Cardiac fibroblast (primary cell): ENCODE measurements around the gene SERPINA10.

Source experiments
- DNase-seq, 2 donors: peaks; one replicate each; pipeline versions ENCODE4 v3.0.0 to v3.0.0-alpha.2; 2010; ENCODE audit warnings: low read depth in 2 of 2
- H3K4me3 ChIP-seq, 2 donors: replicated peaks in 1 of 2; 1 replicate in 1 of 2; 2 replicates in 1 of 2; pipeline ENCODE4 v1.5.1; 2011; ENCODE audit warnings: low read depth in 2 of 2, low read length in 2 of 2, mild to moderate bottlenecking in 2 of 2, moderate library complexity in 1 of 2
- TF ChIP-seq, protein P1 (sequence below): IDR thresholded peaks from one replicate; pipeline ENCODE4 v1.5.1; 2011; ENCODE audit warnings: low read depth, mild to moderate bottlenecking, low read length, inconsistent platforms

The SERPINA10 gene

DNA sequence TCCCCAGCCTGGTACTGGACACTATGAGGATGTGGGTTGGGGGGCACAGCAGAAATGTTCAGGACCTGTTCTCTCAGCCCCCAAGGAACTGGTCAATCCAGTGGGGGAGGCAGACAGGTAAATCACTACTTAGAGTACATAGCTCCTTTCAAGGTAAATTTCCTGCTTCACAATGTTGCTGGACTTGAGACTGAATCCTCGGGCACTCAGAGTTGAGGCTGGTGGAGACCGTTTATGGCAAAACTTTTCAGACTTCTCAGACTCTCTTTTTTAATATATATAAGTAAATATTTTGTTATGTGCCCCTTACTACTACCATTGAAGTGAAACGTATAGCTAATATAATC lies 483 bp upstream of the SERPINA10 start:
- H3K4me3 ChIP-seq = no peak overlapping the region
- TF ChIP-seq, protein P1, sequence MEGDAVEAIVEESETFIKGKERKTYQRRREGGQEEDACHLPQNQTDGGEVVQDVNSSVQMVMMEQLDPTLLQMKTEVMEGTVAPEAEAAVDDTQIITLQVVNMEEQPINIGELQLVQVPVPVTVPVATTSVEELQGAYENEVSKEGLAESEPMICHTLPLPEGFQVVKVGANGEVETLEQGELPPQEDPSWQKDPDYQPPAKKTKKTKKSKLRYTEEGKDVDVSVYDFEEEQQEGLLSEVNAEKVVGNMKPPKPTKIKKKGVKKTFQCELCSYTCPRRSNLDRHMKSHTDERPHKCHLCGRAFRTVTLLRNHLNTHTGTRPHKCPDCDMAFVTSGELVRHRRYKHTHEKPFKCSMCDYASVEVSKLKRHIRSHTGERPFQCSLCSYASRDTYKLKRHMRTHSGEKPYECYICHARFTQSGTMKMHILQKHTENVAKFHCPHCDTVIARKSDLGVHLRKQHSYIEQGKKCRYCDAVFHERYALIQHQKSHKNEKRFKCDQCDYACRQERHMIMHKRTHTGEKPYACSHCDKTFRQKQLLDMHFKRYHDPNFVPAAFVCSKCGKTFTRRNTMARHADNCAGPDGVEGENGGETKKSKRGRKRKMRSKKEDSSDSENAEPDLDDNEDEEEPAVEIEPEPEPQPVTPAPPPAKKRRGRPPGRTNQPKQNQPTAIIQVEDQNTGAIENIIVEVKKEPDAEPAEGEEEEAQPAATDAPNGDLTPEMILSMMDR = no peak
- DNase-seq = no peak

DNA sequence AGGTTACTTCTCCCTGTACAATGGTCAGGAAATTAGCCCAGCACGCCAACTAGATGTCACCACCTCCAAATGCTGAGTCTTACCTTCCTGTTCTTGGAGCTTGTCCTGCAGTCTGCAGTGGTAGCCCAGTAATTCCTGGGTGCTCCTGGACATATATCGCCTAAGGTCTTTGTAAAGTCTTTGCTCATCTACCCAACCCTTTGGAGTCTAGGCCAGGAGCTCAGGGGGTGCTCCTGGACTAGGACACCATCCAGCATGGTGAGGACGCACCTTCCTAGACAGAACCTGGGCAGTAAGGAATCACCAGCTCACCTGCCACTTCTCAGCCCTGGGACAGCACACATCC lies 569 bp downstream of the SERPINA10 start:
- TF ChIP-seq, protein P1 = no peak
- no peak for DNase-seq
- H3K4me3 ChIP-seq = no peak overlapping the region

GRCh38 chr14:94291906-94292525 lies 1.1 kb downstream of the SERPINA10 start:
- DNase-seq = no peak
- TF ChIP-seq, protein P1 = no peak
- H3K4me3 ChIP-seq = no peak overlapping the region

- no peak for DNase-seq
- TF ChIP-seq, protein P1 = no peak
- no peak overlapping the region for H3K4me3 ChIP-seq
These were observed 1.7 kb downstream of the SERPINA10 start for GRCh38 chr14:94291159-94291905.

DNA sequence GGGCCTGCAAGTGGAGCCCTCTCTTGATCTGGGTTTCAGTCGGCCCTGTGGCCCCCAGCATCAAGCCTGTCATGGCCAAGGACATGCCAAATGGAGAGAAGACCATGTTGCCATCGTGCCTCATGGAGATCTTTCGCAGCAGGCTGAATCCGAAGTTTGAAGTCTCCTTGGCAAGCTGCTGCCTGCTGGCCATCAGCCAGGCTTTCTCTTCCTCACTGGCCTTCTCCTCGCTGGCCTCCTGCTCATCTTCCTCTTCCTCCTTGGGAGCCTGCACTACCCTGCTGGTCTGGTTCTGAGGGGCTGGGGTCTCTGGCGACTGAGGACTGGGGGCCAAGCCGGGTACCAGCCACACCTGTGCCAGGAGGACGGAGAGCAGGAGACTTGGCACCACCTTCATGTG lies 2.9 kb downstream of the SERPINA10 start:
- H3K4me3 ChIP-seq = no peak overlapping the region
- DNase-seq = no peak
- TF ChIP-seq, protein P1 = no peak

- no peak overlapping the region for H3K4me3 ChIP-seq
- TF ChIP-seq, protein P1 = no peak
- DNase-seq = no peak
These were observed 4.2 kb downstream of the SERPINA10 start for GRCh38 chr14:94288610-94289465.
